ENCODE data around the gene BMP10. TPM values are rescaled to one million over a fixed set of nuclear protein-coding genes. Genes with fewer than 3 reads are reported as not detected.

BMP10 gene, protein sequence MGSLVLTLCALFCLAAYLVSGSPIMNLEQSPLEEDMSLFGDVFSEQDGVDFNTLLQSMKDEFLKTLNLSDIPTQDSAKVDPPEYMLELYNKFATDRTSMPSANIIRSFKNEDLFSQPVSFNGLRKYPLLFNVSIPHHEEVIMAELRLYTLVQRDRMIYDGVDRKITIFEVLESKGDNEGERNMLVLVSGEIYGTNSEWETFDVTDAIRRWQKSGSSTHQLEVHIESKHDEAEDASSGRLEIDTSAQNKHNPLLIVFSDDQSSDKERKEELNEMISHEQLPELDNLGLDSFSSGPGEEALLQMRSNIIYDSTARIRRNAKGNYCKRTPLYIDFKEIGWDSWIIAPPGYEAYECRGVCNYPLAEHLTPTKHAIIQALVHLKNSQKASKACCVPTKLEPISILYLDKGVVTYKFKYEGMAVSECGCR
- not detected in 2 replicates for polyA plus RNA-seq

GRCh38 chr2:68871159-68871764, at the start of gene BMP10:
BMP10 (minus strand) TSS chr2:68871397; CDS start chr2:68871358, 39 bp downstream.

Other genes with a start within 250 kb of the BMP10 start
- gene PROKR1, start 227.8 kb downstream of the BMP10 start, polyA plus RNA-seq = not detected in 2 replicates
- gene ARHGAP25, start 136.6 kb downstream of the BMP10 start, polyA plus RNA-seq = 0.34 and 1.6 TPM in 2 replicates
- gene GKN2, start 81.5 kb upstream of the BMP10 start, polyA plus RNA-seq = not detected in 2 replicates
- gene GKN1, start 103.2 kb upstream of the BMP10 start, polyA plus RNA-seq = 2.8 and 5.7 TPM in 2 replicates
- gene ANTXR1, start 141.8 kb upstream of the BMP10 start, polyA plus RNA-seq = 5.6 and 5.7 TPM in 2 replicates